GM19467 (cell line): ENCODE data around the gene SMAD2.
"Not testable (repeated sequence)": the region's sequence is repeated elsewhere in the genome, so short reads cannot be mapped to it uniquely, and the experiment has no call there.

Source experiments
- ATAC-seq: cut with Tn5 transposase; IDR thresholded peaks from one replicate; pipeline ENCODE4 v1.9.1; 2021; ENCODE audit warnings: mild to moderate bottlenecking, moderate library complexity; ENCODE audit not compliant: unreplicated experiment

Gene SMAD2

DNA sequence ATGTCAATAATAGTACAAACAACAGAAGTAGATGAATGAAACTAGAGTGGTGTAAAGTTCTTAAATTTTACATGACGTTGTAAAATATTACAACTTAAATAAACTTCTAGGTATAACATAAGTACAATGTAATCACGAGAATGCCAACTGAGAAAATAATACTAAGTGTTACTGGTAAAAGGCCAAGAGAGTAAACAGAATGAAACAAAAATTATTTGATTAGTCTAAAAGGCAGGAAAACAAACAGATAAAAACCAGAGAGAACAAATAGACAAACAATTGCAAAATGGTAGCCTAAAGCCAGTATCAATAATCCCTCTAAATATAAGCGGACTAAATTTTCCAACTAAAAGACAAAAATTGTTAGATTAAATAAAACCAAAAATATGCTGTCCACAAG is 71.9 kb downstream of the SMAD2 start:
- ATAC-seq = no peak

DNA sequence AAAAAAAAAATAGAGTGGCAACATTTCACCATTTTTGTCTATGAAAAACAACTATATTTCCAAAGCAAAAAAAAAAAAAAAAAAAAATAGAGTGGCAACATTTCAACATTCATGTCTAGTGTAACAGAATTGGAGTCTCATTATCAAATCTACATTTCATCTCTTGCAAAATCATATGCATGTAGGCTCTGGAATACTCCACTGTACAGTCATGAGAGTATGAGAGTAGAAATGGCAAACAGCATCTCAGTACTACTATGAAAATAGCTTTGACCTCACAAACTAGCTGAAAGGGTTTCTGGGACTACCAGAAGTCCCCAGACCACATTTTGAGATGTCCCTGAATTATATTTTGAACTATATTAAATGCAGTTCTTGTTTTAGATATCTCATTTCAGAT is 82.8 kb downstream of the SMAD2 start:
- ATAC-seq = no peak

DNA sequence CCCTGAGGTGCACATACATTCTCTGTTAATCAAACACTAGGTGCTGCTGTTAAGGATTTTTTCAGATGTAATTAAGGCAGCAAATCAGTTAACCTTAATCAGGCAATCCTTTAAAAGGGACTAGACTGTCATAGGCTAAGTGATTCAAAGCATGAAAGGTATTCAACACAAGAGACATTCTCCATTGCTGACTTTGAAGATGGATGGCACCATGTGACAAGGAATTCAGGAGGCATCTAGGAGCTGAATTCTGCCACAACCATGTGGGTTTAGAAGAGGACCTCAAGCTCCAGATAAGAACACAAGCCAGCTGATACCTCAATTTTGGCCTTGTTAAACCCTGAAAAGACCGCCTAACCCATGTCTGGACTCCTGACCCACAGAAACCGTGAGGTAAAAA is 84.0 kb downstream of the SMAD2 start:
- ATAC-seq = no peak

DNA sequence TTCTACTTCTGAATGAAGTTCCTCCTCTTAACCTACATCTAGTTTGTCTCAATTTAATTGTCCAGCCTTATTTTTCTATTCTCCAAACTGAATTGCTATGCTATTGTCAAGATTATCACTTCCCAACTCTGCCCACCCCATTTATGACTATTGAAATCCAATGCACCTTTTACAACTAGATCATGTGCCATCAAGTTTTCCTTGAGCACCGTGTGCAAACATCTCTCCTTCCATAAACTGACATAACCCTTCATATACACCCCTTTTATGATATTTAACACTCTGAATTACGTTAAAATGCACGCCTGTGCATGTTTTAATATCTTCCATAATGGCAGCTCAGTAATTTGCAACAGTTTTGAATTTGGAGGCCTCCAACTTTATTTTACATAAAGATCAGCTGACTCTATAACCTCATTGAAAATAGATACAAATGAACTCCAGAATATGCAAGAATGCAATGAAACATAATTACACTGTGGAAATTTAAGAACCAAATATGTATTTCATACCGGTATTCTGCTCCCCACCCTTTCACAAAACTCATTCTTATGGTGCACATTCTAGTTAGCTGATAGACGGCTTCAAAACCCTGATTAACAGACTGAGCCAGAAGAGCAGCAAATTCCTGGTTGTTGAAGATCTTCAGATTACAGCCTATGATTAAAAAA is 85.5 kb downstream of the SMAD2 start:
- no peak for ATAC-seq

DNA sequence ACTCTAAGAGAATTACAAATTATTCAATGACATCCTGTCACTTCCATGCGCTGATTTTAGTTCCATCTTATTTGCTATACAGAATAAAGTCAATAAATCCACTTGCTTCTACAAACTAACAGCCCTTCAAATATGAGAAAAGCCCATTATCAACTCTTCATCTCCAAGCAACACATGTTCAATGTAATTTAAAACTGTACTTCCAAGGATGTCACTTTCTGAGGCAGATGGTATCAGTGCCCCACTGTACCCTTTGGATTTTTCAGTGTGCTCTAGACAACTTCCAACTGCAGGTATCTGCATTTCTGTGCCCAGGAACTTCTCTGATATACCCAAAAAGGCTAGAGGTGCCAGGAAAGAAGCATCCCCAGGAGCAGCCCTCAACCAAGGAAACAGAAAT is 87.6 kb downstream of the SMAD2 start:
- ATAC-seq = no peak

DNA sequence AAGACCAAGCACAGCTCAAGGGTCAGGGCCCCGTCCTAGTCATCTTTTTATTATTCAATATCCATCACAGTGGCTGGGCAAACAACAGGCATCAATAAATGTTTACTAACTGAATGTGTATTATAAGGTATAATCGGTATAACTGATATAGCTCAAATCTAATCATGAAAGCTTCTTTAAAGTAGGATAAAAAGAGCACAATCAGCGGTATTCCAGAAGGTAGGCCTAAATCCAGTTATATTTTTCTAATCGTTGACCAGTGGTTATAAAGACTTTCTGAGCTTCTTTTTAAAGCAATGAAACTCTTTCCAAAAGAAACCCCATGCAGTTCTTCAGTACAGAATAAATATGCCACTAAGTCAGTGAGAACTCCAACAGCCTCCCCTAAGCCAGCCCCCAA is 92.1 kb downstream of the SMAD2 start:
- ATAC-seq = no peak

DNA sequence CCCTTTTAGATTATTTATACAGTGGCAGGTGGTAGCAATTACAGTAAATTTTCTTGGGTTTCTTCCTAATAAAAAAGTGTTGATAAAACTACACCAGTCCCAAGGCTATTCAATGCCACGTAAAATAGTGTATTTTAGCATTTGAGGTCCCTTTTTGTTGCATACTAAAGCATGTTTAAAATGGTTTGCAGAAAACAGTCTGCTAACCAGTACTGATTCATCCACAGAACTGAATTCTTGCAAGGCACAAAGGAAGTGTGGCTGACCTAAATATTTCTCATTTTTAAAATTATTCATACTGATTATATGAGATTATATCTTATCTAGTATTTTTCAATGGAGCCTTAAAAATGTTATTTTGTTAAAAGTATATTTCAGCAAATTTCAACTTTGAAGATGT is 98.1 kb downstream of the SMAD2 start:
- no peak for ATAC-seq

DNA sequence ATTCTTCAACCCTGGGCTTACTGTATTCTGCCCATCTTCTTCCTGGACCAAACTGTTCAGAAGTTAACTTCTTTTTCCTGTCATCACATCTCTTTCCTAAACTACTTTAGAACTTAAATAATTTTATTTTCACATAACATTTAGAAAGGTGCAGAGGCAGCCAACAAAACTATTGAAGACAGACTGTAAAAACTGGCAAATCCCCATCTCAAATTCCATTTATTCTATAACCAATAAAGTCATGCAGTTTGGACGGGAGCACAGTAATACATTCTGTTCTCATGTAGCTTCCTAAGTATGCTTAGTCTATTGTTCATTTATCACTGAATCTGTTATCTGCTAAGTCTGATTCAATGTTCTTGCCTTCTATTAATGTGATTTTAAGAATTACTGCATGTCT is 99.1 kb downstream of the SMAD2 start:
- no peak for ATAC-seq

DNA sequence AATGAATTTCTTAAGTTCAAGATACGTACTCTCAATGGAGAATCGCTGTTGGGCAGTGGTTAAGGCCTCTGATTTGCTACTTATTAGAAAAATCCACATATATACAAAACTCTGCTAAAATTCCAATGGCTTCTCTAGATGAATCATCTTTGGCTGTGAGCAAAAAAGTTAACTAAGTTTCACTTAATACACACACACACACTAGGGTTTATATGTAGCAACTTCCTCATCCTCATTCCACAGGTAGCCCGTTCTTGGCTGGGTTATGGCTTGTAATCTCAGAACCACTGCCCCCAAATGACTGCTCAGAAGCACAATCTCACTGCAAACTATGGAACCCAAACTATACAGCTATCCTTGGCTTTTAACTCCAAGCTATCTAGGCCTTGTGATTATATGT is 99.7 kb downstream of the SMAD2 start:
- ATAC-seq = no peak

DNA sequence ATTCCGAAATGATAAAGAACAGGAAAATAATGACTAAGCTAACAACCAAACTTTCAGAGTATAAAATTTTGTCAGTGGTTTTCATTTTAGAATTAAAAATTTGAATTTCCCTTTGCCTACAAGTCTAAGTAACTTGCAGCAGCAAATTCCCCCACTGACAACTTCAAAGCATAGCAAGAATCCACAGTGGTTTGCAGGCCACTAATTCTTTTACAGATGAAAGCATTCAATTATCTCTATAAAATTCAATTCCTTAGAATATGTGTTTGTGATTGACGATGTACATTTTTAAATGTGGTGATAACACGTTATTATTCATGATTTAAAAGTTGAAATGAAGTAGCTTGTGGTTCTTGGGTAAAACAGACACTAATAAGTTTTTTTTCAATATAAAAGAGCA is 100.6 kb downstream of the SMAD2 start:
- no peak for ATAC-seq

DNA sequence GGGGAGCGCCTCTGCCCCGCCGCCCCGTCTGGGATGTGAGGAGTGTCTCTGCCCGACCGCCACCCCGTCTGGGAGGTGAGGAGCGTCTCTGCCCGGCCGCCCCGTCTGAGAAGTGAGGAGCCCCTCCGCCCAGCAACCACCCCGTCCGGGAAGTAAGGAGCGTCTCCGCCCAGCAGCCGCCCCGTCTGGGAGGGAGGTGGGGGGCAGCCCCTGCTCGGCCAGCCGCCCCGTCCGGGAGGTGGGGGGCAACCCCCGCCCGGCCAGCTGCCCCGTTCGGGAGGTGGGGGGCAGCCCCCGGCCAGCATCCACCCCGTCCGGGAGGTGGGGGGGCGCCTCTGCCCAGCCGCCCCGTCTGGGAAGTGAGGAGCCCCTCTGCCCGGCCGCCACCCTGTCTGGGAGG is 102.4 kb downstream of the SMAD2 start:
- ATAC-seq = not testable (repeated sequence)

DNA sequence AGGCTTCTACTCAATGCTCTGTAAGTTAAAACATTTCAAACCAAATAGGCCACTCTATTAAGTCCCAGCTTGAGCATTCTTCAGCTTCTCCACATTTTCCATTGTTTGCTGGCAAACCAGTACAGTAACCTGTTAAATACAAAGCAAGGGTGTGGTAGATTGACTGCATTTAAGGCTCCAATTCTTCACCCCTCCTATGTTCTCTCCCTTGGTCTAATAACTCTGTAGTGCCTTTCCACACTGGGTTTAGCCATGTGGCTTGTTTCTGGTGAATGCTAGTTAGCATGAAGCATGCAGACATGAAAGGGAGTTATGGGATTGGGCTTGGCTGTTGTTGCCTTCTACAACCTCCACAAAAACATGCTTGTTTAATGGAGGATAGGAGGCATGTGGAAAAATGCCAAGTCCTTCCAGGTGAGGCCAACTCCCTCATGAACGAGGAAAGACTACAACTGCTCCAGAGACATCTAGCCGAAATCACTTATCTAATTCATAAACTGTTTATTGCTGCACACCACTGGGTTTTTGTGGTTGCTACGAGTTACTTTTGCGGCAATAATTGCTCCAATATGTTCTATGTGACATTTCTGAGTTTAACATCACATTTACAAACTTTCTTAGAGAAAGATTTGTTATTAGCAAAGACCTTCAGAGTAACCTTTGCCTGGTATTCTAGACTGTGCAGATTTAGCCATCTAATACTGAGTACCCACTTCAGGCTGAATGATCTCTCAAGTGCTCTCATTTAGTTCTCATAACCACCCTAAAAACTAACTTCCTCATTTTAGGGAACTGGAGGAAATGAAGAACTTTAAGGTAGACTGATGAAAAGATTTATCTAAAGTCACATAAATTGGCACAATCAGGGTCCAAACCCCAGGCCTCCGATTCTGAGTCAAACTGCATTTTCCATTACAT is 104.0 kb downstream of the SMAD2 start:
- no peak for ATAC-seq

DNA sequence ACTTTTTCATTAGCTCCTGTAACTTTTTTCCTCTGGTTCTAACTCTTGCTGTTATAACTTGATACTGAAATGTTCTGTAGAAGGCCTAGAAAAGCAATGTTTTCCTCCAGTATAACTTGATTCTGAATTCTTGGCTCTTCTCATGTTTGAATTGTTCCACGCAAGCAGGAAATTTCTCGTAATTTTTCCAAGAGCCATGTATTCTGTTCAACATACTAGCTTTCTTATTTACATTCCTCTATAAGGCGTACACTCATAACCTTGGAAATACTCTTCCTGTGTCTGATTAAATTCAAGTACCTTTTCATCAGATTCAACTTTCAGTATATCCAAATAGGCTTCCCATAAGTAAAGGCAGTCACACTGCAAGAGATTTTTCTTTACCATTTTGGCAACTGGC is 109.1 kb downstream of the SMAD2 start:
- ATAC-seq = no peak

DNA sequence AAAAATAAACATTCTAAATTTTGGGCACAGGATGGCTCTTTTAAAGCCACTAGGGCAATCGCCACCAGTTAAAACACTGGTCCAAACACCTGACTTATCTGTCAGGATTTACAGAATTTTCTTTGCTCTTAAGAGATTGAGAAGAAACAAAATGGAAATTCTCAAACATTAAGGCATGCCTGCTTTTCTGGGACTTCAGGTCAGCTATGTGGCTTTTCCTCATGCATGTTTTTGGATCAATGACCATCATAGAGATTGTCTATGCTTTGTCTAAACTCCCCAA is 112.7 kb downstream of the SMAD2 start:
- ATAC-seq = no peak

DNA sequence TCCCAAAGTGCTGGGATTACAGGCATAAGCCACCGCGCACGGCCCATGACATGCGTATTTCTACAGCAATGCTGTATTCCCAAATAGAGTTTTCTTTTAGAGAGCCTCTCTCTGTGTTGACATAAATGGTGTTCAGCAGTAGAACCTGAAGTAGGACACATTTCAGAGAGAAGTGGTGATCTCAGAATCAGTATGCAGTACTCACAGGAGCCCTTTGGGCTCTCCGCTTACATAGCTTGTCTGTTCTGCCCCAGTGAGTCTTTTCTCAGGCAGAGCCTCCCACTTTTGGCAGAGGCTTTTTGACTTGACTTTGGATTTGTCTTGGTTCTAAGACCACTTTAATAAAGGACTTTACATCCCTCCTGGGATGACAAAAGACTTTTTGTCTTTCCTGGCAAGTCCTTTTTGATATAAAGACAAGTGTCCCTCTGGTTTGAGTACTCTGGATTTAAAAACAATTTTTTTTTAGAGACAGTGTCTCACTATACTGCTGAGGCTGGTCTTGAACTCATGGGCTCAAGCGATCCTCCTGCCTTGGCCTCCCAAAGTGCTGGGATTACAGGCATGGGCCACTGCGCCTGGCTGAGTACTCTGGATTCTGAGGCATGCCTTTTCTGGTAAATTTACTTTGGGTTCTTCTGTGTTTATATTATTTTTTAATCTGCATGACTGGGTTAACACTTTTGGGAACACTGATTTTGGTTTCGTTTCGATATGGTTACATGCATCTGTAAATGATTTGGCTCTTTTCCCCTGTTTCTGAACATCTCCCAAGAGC is 113.3 kb downstream of the SMAD2 start:
- ATAC-seq = no peak

DNA sequence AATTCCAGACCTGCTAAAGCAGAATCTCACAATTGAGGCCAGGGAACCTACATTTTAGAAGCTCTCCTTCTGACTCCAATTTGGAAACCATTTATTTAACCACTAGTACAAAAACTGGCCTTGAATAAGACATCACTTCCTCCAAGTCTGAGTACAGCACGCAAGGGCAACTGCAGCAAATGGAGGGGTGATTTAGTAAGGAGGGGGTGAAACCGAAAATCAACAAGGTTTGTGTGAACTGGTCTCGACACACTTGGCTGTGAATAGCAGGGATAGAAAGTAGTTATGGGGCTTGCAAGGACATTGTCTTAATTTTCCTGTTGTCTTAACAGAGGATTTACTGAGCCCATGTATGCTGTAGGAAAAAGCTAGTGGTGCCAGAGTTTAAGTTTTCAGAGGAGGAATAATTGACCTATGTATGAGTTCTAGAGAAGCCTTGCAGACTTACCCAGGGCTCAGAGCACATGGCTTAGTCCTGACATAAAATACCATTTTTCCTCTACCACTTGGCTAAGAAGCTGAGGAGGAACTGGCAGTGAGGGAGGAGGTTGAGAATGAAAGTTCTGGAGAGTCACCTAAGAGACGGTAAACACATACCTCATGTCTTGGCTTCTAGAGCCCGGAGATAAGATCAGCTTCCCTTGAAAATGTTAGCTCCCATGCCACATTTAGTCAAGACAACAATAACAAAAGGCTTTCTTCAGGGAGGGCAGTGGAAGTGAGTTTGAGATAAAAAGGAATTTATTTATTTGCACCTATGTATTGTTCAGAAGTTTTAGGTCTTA is 114.8 kb downstream of the SMAD2 start:
- ATAC-seq = no peak

DNA sequence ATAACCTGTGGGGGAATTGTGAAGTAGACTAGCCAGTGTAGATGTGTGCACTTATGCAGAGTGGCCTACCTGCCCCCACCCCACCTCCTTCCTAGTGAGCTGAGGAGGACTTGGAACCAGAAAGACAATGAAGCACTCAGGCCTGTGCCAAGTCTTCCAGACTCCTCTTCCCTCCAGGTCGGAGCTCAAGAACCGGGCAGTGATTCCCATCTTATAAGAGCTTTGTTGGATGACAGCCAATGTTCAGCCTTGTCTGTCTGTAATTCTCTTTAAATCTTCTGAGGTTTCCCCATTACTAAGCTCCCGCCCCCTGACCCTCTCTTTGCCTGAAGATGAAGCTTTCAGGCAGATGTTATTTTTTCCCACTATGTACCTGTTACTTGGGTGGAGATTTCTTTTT is 121.0 kb downstream of the SMAD2 start:
- ATAC-seq = no peak

DNA sequence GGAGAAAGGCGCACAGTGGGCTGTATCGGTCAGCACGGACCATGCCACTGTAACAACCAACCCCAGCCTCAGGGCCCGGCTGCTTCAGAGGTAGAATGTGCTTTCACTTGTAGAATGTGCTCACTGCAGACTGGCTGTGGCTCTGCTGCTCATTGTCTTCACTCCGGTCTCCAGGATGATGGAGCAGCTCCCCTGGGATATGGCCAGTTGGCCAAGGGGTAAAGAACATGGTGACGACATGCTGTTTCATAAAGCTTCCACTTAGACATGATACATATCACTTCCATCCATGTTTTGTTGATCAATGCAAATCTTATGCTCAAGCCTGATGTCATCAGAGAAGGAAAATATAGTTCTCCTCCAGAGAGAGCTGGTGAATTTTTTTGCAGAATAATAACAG is 127.7 kb downstream of the SMAD2 start:
- ATAC-seq = no peak

DNA sequence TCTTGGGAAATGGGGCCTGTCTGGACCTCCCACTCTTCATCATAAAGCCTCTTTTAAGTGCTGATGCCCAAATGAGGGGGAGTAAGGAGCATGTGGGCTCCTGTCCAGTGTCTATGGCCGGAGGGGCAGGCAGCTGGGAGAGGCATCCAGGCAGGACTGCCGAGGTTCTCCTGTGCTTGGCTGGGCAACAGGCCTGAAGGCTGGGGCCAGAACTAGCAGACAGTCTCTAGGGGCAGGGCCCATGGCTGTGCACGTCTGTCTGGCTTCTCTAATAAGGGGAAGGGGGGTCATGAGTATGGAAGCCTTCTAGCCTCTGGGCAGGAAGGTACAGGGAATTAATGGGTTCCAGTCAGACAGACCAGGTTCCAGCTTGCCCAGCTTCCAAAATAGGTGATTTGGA is 128.6 kb downstream of the SMAD2 start:
- no peak for ATAC-seq

DNA sequence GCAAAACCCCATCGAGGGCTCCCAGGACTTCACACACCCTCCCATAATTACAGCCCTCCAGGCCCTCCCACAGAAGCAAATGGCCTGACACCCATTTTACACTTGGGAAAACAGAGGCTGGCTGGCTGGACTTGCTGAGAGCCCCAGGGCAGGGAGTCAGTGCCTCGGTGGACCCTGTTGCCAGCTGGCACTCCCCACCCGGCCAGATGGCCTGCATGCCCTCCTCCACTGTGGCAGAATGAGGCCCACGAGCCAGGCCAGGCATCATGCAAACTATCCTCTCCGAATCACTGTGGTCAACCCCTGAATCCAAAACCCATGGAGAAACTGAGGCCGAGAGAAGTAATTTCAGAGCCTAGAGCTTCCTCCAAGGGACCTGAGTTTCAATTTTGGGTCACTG is 129.7 kb downstream of the SMAD2 start:
- no peak for ATAC-seq

DNA sequence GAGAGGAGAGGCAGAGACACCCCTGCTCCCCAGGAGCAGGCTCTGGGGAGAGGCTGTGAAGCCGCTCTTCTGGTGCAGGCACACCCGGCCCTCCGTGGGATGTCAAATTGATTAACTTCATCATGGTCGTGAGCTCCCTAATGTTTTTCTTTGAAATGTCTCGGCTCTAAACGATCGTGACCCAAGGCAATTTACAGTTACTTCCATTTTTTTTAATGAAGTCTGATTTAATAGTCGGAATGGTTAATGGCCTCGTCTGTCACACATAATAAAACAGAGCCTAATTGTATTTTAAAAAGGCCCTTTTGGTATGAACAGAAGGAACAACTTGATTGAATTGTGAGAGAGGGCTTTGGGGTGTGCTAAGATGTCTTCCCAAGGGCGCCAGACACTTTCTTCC is 130.2 kb downstream of the SMAD2 start:
- ATAC-seq = no peak
